H9 (cell line): ENCODE results near the gene BTBD3. TPM values are rescaled to one million over a fixed set of nuclear protein-coding genes. Genes with fewer than 3 reads are reported as not detected.

Experiments used
- DNase-seq: peaks from one replicate; pipeline ENCODE4 v3.0.0-alpha.2; 2017
- H2AFZ ChIP-seq: one replicate; pipeline ENCODE4 v1.6.1; 2013; ENCODE audit warnings: mild to moderate bottlenecking, low read length, control low read depth, moderate library complexity
- H2AK5ac ChIP-seq: 2 replicates; pipeline ENCODE4 v1.6.1; 2013; ENCODE audit warnings: low read length, control low read depth, mixed read lengths; ENCODE audit not compliant: insufficient read length
- H2BK120ac ChIP-seq: one replicate; pipeline ENCODE4 v1.6.1; 2013; ENCODE audit warnings: low read depth, mild to moderate bottlenecking, low read length, control low read depth, inconsistent platforms; ENCODE audit not compliant: poor library complexity, severe bottlenecking
- H2BK12ac ChIP-seq: 2 replicates; pipeline ENCODE4 v1.6.1; 2013; ENCODE audit warnings: low read length, control low read depth, mixed read lengths, low read depth; ENCODE audit not compliant: insufficient read length
- H2BK15ac ChIP-seq: 2 replicates; pipeline ENCODE4 v1.6.1; 2013; ENCODE audit warnings: low read depth, low read length, control low read depth
- H2BK20ac ChIP-seq: one replicate; pipeline ENCODE4 v1.6.1; 2013; ENCODE audit warnings: low read depth, mild to moderate bottlenecking, low read length, control low read depth, inconsistent platforms; ENCODE audit not compliant: poor library complexity, severe bottlenecking
- H2BK5ac ChIP-seq: 2 replicates; pipeline ENCODE4 v1.6.1; 2013; ENCODE audit warnings: low read length, control low read depth, mixed read lengths; ENCODE audit not compliant: insufficient read length
- H3K14ac ChIP-seq: 2 replicates; pipeline ENCODE4 v1.6.1; 2013; ENCODE audit warnings: low read length, control low read depth; ENCODE audit not compliant: insufficient read depth
- H3K18ac ChIP-seq: 2 replicates; pipeline ENCODE4 v1.6.1; 2013; ENCODE audit warnings: low read depth, mild to moderate bottlenecking, mixed read lengths, low read length, control low read depth; ENCODE audit not compliant: insufficient read length
- H3K23ac ChIP-seq: 2 replicates; pipeline ENCODE4 v1.6.1; 2013; ENCODE audit warnings: low read length, control low read depth, mixed read lengths, low read depth; ENCODE audit not compliant: insufficient read length
- H3K23me2 ChIP-seq: 2 replicates; pipeline ENCODE4 v1.6.1; 2013; ENCODE audit warnings: low read depth, mild to moderate bottlenecking, mixed read lengths, low read length, control low read depth; ENCODE audit not compliant: insufficient read length, poor library complexity, severe bottlenecking
- H3K27ac ChIP-seq: 2 replicates; pipeline ENCODE4 v1.5.1; 2013; ENCODE audit warnings: low read length, control low read depth, mixed read lengths, low read depth; ENCODE audit not compliant: insufficient read length
- H3K27me3 ChIP-seq: 2 replicates; pipeline ENCODE4 v1.6.1; 2013; ENCODE audit warnings: low read length, control low read depth, inconsistent platforms; ENCODE audit not compliant: insufficient read depth
- H3K4ac ChIP-seq: 2 replicates; pipeline ENCODE4 v1.6.1; 2013; ENCODE audit warnings: low read depth, mild to moderate bottlenecking, control low read depth, inconsistent platforms, low read length, moderate library complexity
- H3K4me1 ChIP-seq: 2 replicates; pipeline ENCODE4 v1.6.1; 2013; ENCODE audit warnings: low read length, control low read depth, inconsistent platforms; ENCODE audit not compliant: insufficient read depth
- H3K4me2 ChIP-seq: 2 replicates; pipeline ENCODE4 v1.6.1; 2013; ENCODE audit warnings: low read length, control low read depth, mixed read lengths; ENCODE audit not compliant: insufficient read length, insufficient read depth
- H3K56ac ChIP-seq: 2 replicates; pipeline ENCODE4 v1.6.1; 2013; ENCODE audit warnings: low read depth, mild to moderate bottlenecking, mixed read lengths, low read length, control low read depth; ENCODE audit not compliant: insufficient read length
- H3K79me1 ChIP-seq: 2 replicates; pipeline ENCODE4 v1.6.1; 2013; ENCODE audit warnings: low read depth, mild to moderate bottlenecking, moderate library complexity, low read length, control low read depth, inconsistent platforms; ENCODE audit not compliant: insufficient read depth, poor library complexity, severe bottlenecking
- H3K79me2 ChIP-seq: 2 replicates; pipeline ENCODE4 v1.6.1; 2013; ENCODE audit warnings: low read length, control low read depth, inconsistent platforms; ENCODE audit not compliant: insufficient read depth
- H3K9ac ChIP-seq: 2 replicates; pipeline ENCODE4 v1.6.1; 2013; ENCODE audit warnings: low read length, control low read depth, mixed read lengths; ENCODE audit not compliant: insufficient read length; ENCODE audit errors: extremely low read depth
- H3K9me3 ChIP-seq: one replicate; pipeline ENCODE4 v1.6.1; 2013; ENCODE audit warnings: low read depth, low read length, inconsistent platforms; ENCODE audit not compliant: control insufficient read depth
- H3T11ph ChIP-seq: one replicate; pipeline ENCODE4 v1.6.1; 2013; ENCODE audit warnings: mild to moderate bottlenecking, low read length, control low read depth, inconsistent platforms
- H4K20me1 ChIP-seq: one replicate; pipeline ENCODE4 v1.6.1; 2013; ENCODE audit not compliant: control insufficient read depth, insufficient read length, insufficient read depth
- H4K5ac ChIP-seq: 2 replicates; pipeline ENCODE4 v1.6.1; 2013; ENCODE audit warnings: low read depth, mild to moderate bottlenecking, mixed read lengths, low read length, control low read depth; ENCODE audit not compliant: insufficient read length
- H4K8ac ChIP-seq: replicated peaks from 2 replicates; pipeline ENCODE4 v1.6.1; 2013; ENCODE audit warnings: low read length, control low read depth, mixed read lengths, low read depth; ENCODE audit not compliant: insufficient read length
- H4K91ac ChIP-seq: 2 replicates; pipeline ENCODE4 v1.6.1; 2013; ENCODE audit warnings: low read depth, mild to moderate bottlenecking, moderate library complexity, mixed read lengths, low read length, control low read depth; ENCODE audit not compliant: insufficient read length
- H3K27ac Mint-ChIP-seq, 3 experiments: 2 replicates in 2 of 3; 3 replicates in 1 of 3; pipeline ENCODE4 v1.8.0; 2020 to 2021; ENCODE audit warnings: mixed read lengths in 3 of 3, mild to moderate bottlenecking in 1 of 3, moderate library complexity in 1 of 3
- H3K27me3 Mint-ChIP-seq: 2 replicates; pipeline ENCODE4 v1.8.0; 2021; ENCODE audit warnings: low read depth, mild to moderate bottlenecking, moderate library complexity, mixed read lengths
- H3K36me3 Mint-ChIP-seq, 3 experiments: 2 replicates in 2 of 3; 3 replicates in 1 of 3; pipeline ENCODE4 v1.8.0; 2020 to 2021; ENCODE audit warnings: low read depth in 3 of 3, mixed read lengths in 3 of 3; ENCODE audit not compliant: insufficient read depth in 1 of 3
- H3K4me1 Mint-ChIP-seq, 2 experiments: 2 replicates each; pipeline ENCODE4 v1.8.0; 2020; ENCODE audit warnings: mixed read lengths in 2 of 2
- H3K4me3 Mint-ChIP-seq, 2 experiments: 2 replicates in 1 of 2; 3 replicates in 1 of 2; pipeline ENCODE4 v1.8.0; 2020 to 2021; ENCODE audit warnings: mild to moderate bottlenecking in 2 of 2, mixed read lengths in 2 of 2, moderate library complexity in 1 of 2
- H3K9me3 Mint-ChIP-seq, 2 experiments: 2 replicates in 1 of 2; 3 replicates in 1 of 2; pipeline ENCODE4 v1.8.0; 2020; ENCODE audit warnings: mild to moderate bottlenecking in 2 of 2, mixed read lengths in 2 of 2, moderate library complexity in 1 of 2
- WGBS: extraction: QIAGEN DNeasy Blood & Tissue Kit; methylation state at CpG from one replicate; pipeline ENCODE4 v1.1.7; 2013; ENCODE audit warnings: missing lambda C conversion rate, low lambda C conversion rate, mixed read lengths; ENCODE audit not compliant: insufficient read length; ENCODE audit errors: extremely low coverage; 5-methylcytosine and 5-hydroxymethylcytosine counted together
- total RNA-seq: library from RNA; stranded (reverse); gene quantifications from 2 replicates; pipeline ENCODE4 v1.2.1, GENCODE V29; 2021
- TF ChIP-seq, protein P1 (sequence below): fragments of 200-600 bp; sonication (generic); conservative IDR thresholded peaks from 3 replicates; pipeline ENCODE4 v1.8.0; 2021; ENCODE audit warnings: antibody characterized with exemption, mild to moderate bottlenecking

The BTBD3 gene
- total RNA-seq, 1 experiment from 2014 or later = 62.1 TPM

DNA sequence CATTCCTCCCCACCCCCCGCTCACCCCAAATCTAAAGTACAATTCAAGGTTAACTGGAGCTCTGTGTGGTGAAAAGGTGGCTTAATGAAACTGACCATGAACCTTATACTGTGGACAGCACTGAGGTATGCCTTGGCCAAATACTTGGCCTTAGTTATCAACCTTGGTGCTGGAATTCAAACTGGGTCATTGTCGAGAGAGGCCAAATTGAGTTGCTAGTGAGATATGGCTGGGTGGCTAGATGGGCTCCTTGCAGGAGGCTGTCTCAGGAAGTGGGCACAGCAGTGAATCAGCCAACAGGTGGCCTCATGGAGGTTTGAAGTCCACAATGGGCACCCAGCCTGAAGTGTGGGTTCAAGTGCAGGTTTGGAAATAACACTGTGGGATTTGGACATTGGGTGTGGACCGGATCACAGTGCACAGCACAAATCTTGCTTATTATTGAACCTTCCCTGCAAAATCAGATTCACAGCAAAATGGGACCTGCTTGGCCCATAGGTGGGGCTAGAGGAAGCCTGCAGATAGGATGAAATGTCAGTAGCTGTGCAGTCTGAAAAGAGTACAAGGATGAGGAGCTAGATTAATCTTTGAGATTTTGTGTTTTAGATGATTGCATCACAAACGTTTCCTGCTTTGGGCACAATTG is 5.6 kb upstream of the BTBD3 start:
- H3K9me3 ChIP-seq = no peaks in the 10 kb centered on the region
- no peak overlapping the region for H2AK5ac ChIP-seq
- H3K4me1 ChIP-seq = no peaks in the 10 kb centered on the region
- Mint-ChIP-seq H3K4me3 (no peak overlapping the region), H3K36me3 (no peaks in the 10 kb centered on the region), H3K9me3 (no peaks in the 10 kb centered on the region), H3K27me3 (no peaks in the 10 kb centered on the region), H3K4me1 (peaks cover 43 to 50% of the 10 kb centered on the region in 2 experiments), H3K27ac (no peak overlapping the region)
- no peak overlapping the region for H3K56ac ChIP-seq
- H3K79me1 ChIP-seq = no peaks in the 10 kb centered on the region
- WGBS = no CpG with 5 or more reads among the region's 4 CpGs
- no peak overlapping the region for H3K9ac ChIP-seq
- H4K20me1 ChIP-seq = no peaks in the 10 kb centered on the region
- no peak overlapping the region for H2BK15ac ChIP-seq
- peaks cover 11% of the 10 kb centered on the region; the same call in 1 of the 2 replicates for H3K79me2 ChIP-seq
- H2BK12ac ChIP-seq = no peak overlapping the region
- DNase-seq = no peak
- no peak overlapping the region for H2BK20ac ChIP-seq
- H3K4me2 ChIP-seq = no peak overlapping the region
- TF ChIP-seq, protein P1, sequence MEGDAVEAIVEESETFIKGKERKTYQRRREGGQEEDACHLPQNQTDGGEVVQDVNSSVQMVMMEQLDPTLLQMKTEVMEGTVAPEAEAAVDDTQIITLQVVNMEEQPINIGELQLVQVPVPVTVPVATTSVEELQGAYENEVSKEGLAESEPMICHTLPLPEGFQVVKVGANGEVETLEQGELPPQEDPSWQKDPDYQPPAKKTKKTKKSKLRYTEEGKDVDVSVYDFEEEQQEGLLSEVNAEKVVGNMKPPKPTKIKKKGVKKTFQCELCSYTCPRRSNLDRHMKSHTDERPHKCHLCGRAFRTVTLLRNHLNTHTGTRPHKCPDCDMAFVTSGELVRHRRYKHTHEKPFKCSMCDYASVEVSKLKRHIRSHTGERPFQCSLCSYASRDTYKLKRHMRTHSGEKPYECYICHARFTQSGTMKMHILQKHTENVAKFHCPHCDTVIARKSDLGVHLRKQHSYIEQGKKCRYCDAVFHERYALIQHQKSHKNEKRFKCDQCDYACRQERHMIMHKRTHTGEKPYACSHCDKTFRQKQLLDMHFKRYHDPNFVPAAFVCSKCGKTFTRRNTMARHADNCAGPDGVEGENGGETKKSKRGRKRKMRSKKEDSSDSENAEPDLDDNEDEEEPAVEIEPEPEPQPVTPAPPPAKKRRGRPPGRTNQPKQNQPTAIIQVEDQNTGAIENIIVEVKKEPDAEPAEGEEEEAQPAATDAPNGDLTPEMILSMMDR = peak; percentile 69
- H3K27me3 ChIP-seq = no peaks in the 10 kb centered on the region
- no peak overlapping the region for H4K91ac ChIP-seq
- H3T11ph ChIP-seq = no peak overlapping the region
- H2BK120ac ChIP-seq = no peak overlapping the region
- no peak overlapping the region for H3K18ac ChIP-seq
- no peak overlapping the region for H3K4ac ChIP-seq
- no peak overlapping the region for H3K14ac ChIP-seq
- no peak overlapping the region for H4K5ac ChIP-seq
- H2BK5ac ChIP-seq = no peak overlapping the region
- H4K8ac ChIP-seq = no peak overlapping the region
- H3K27ac ChIP-seq = no peak overlapping the region
- no peak overlapping the region for H3K23ac ChIP-seq
- no peaks in the 10 kb centered on the region for H3K23me2 ChIP-seq
- H2AFZ ChIP-seq = no peak overlapping the region
